ENCODE results near the gene SERHL2. TPM values are rescaled to one million over a fixed set of nuclear protein-coding genes. Genes with fewer than 3 reads are reported as not detected.
"Not testable (repeated sequence)": the region's sequence is repeated elsewhere in the genome, so short reads cannot be mapped to it uniquely, and the experiment has no call there.

The SERHL2 gene
- total RNA-seq, 2 donors from 2014 or later, result 12.6 to 12.8 TPM

GRCh38 chr22:42575996-42576574, 22.3 kb downstream of the SERHL2 start:
- H3K4me3 ChIP-seq (ENCODE audit: low read length); H3K4me1 ChIP-seq (ENCODE audit: control insufficient read depth, insufficient read depth, low read length); H3K27me3 ChIP-seq (ENCODE audit: control insufficient read depth, insufficient read depth, low read length, poor library complexity, severe bottlenecking); H3K9ac ChIP-seq (ENCODE audit: extremely low read depth, low read length, poor library complexity, severe bottlenecking); H3K4me3 Mint-ChIP-seq; H3K27me3 Mint-ChIP-seq (ENCODE audit: insufficient read depth); H3K9me3 ChIP-seq (ENCODE audit: control insufficient read depth, low read length); DNase-seq; H3K4me1 Mint-ChIP-seq; H3K9me3 Mint-ChIP-seq; H3K27ac Mint-ChIP-seq; H3K27ac ChIP-seq (ENCODE audit: low read depth, low read length): not testable (repeated sequence)
- WGBS, 2 experiments (ENCODE audit: insufficient coverage in 1 of 2, insufficient read length in 1 of 2), result 96% methylated on average over 24 of the region's 30 CpGs; no CpG with 5 or more reads in 1 of the 2 experiments
- peaks cover 33% of the 10 kb centered on the region for H3K36me3 ChIP-seq (ENCODE audit: control insufficient read depth, insufficient read depth, low read length)
- peaks cover 27% of the 10 kb centered on the region for H3K36me3 Mint-ChIP-seq (ENCODE audit: low read depth)

DNA sequence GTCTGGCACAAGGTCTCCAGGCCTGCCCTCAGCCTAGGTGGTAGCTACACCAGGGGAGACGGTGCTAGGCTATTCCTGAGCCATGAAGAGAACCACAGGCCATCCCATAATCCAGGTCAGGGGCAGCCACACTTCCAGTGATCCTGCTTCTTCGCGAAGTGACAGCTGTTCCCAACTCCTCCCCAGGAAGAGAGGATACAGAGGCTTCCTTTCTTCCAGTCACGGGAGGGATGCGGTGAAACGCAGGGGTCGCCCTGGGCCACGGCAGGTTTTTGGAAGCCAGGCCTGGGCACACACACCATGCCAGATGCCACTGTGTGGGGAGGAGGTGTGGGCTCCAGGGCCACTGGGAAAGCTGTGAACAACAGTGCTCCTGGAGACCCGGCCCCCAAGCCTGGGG, 23.4 kb downstream of the SERHL2 start:
- H3K27me3 Mint-ChIP-seq (ENCODE audit: insufficient read depth); H3K9ac ChIP-seq (ENCODE audit: extremely low read depth, low read length, poor library complexity, severe bottlenecking); H3K9me3 ChIP-seq (ENCODE audit: control insufficient read depth, low read length); DNase-seq; H3K4me3 ChIP-seq (ENCODE audit: low read length); H3K4me3 Mint-ChIP-seq; H3K4me1 Mint-ChIP-seq; H3K4me1 ChIP-seq (ENCODE audit: control insufficient read depth, insufficient read depth, low read length); H3K27ac Mint-ChIP-seq; H3K9me3 Mint-ChIP-seq; H3K27me3 ChIP-seq (ENCODE audit: control insufficient read depth, insufficient read depth, low read length, poor library complexity, severe bottlenecking); H3K27ac ChIP-seq (ENCODE audit: low read depth, low read length): not testable (repeated sequence)
- peaks cover 32% of the 10 kb centered on the region for H3K36me3 ChIP-seq (ENCODE audit: control insufficient read depth, insufficient read depth, low read length)
- WGBS, 2 experiments (ENCODE audit: insufficient coverage in 1 of 2, insufficient read length in 1 of 2), result 97 to 100% methylated on average over 3 to 7 of the region's 9 CpGs
- peaks cover 22% of the 10 kb centered on the region for H3K36me3 Mint-ChIP-seq (ENCODE audit: low read depth)

GRCh38 chr22:42577623-42578240, 24.0 kb downstream of the SERHL2 start:
- no peaks in the 10 kb centered on the region for H3K27me3 Mint-ChIP-seq (ENCODE audit: insufficient read depth)

GRCh38 chr22:42580040-42580439, 26.3 kb downstream of the SERHL2 start:
- not testable (repeated sequence) for H3K27me3 ChIP-seq (ENCODE audit: control insufficient read depth, insufficient read depth, low read length, poor library complexity, severe bottlenecking); H3K27me3 Mint-ChIP-seq (ENCODE audit: insufficient read depth); H3K27ac Mint-ChIP-seq; H3K9ac ChIP-seq (ENCODE audit: extremely low read depth, low read length, poor library complexity, severe bottlenecking); H3K4me3 Mint-ChIP-seq; H3K4me3 ChIP-seq (ENCODE audit: low read length); H3K9me3 ChIP-seq (ENCODE audit: control insufficient read depth, low read length); H3K27ac ChIP-seq (ENCODE audit: low read depth, low read length); H3K4me1 ChIP-seq (ENCODE audit: control insufficient read depth, insufficient read depth, low read length); DNase-seq; H3K9me3 Mint-ChIP-seq; H3K4me1 Mint-ChIP-seq
- peaks cover 42% of the 10 kb centered on the region for H3K36me3 ChIP-seq (ENCODE audit: control insufficient read depth, insufficient read depth, low read length)
- peaks cover 27% of the 10 kb centered on the region for H3K36me3 Mint-ChIP-seq (ENCODE audit: low read depth)
- 94 to 98% methylated on average over 2 of the region's 4 CpGs for WGBS, 2 experiments (ENCODE audit: insufficient coverage in 1 of 2, insufficient read length in 1 of 2)

More at GRCh38 chr22:42577623-42578240, 24.0 kb downstream of the SERHL2 start:
- Histone ChIP-seq H3K36me3 (ENCODE audit: control insufficient read depth, insufficient read depth, low read length) (peaks cover 28% of the 10 kb centered on the region), H3K27me3 (ENCODE audit: control insufficient read depth, insufficient read depth, low read length, poor library complexity, severe bottlenecking) (no peaks in the 10 kb centered on the region), H3K4me3 (ENCODE audit: low read length) (no peak overlapping the region), H3K9ac (ENCODE audit: extremely low read depth, low read length, poor library complexity, severe bottlenecking) (no peak overlapping the region), H3K9me3 (ENCODE audit: control insufficient read depth, low read length) (no peaks in the 10 kb centered on the region), H3K27ac (ENCODE audit: low read depth, low read length) (no peak overlapping the region), H3K4me1 (ENCODE audit: control insufficient read depth, insufficient read depth, low read length) (no peaks in the 10 kb centered on the region)
- 98 to 100% methylated on average over 11 to 15 of the region's 15 CpGs for WGBS, 2 experiments (ENCODE audit: insufficient coverage in 1 of 2, insufficient read length in 1 of 2)
- Mint-ChIP-seq H3K36me3 (ENCODE audit: low read depth) (peaks cover 20% of the 10 kb centered on the region), H3K9me3 (no peaks in the 10 kb centered on the region), H3K27ac (no peak overlapping the region), H3K4me3 (no peak overlapping the region), H3K4me1 (peaks cover 9% of the 10 kb centered on the region)
- TF ChIP-seq, protein P1, sequence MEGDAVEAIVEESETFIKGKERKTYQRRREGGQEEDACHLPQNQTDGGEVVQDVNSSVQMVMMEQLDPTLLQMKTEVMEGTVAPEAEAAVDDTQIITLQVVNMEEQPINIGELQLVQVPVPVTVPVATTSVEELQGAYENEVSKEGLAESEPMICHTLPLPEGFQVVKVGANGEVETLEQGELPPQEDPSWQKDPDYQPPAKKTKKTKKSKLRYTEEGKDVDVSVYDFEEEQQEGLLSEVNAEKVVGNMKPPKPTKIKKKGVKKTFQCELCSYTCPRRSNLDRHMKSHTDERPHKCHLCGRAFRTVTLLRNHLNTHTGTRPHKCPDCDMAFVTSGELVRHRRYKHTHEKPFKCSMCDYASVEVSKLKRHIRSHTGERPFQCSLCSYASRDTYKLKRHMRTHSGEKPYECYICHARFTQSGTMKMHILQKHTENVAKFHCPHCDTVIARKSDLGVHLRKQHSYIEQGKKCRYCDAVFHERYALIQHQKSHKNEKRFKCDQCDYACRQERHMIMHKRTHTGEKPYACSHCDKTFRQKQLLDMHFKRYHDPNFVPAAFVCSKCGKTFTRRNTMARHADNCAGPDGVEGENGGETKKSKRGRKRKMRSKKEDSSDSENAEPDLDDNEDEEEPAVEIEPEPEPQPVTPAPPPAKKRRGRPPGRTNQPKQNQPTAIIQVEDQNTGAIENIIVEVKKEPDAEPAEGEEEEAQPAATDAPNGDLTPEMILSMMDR (conservative IDR thresholded peaks at IDR 0.05), result no peak
- DNase-seq, result no peak

DNA sequence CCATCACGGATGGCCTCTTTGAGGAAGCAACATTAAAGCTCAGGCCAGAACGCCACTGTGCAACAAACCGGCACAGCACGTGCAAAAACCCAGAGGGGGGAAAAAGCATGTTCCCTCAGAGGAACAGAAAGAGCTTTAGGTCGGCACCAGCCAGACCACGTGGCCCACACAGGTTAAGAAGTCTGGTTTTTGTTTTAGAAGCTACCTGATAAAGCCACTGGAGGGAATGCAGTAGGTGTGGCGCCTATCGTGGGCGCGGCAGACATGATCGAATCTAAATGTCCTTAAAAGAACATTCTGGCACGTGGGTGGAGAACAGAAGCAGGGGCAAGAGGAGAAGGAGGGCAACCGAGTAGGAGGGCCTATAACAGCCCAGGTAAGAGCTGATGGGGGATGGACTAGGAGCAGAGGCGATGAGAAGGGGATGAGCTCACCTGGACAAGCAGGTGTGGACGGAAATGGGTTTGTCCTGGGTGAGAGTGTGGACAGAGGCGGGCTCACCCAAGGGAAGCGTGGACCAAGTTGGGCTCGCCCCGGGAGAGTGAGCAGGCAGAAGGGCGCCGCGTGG, 27.5 kb downstream of the SERHL2 start:
- Histone ChIP-seq H3K4me3 (ENCODE audit: low read length) (peak overlapping the region; percentile 78), H3K36me3 (ENCODE audit: control insufficient read depth, insufficient read depth, low read length) (peaks cover 54% of the 10 kb centered on the region), H3K9ac (ENCODE audit: extremely low read depth, low read length, poor library complexity, severe bottlenecking) (peak overlapping the region; percentile 60)
- WGBS, 2 experiments (ENCODE audit: insufficient coverage in 1 of 2, insufficient read length in 1 of 2), result 0% methylated on average over 3 to 9 of the region's 22 CpGs
- H3K9me3 ChIP-seq (ENCODE audit: control insufficient read depth, low read length); H3K27me3 ChIP-seq (ENCODE audit: control insufficient read depth, insufficient read depth, low read length, poor library complexity, severe bottlenecking); H3K9me3 Mint-ChIP-seq; H3K4me1 Mint-ChIP-seq; H3K4me1 ChIP-seq (ENCODE audit: control insufficient read depth, insufficient read depth, low read length); H3K27me3 Mint-ChIP-seq (ENCODE audit: insufficient read depth); DNase-seq; H3K27ac ChIP-seq (ENCODE audit: low read depth, low read length): not testable (repeated sequence)
- peak overlapping the region; percentile 91 for H3K4me3 Mint-ChIP-seq
- H3K27ac Mint-ChIP-seq, result peak overlapping the region; percentile 94
- peaks cover 39% of the 10 kb centered on the region for H3K36me3 Mint-ChIP-seq (ENCODE audit: low read depth)

Data from endodermal cell (in vitro differentiated cells).